ENCODE data around the gene ZNF354C. TPM values are rescaled to one million over a fixed set of nuclear protein-coding genes. Genes with fewer than 3 reads are reported as not detected.

ZNF354C gene
- total RNA-seq, 1 donor from 2014 or later: 7.1 TPM

DNA sequence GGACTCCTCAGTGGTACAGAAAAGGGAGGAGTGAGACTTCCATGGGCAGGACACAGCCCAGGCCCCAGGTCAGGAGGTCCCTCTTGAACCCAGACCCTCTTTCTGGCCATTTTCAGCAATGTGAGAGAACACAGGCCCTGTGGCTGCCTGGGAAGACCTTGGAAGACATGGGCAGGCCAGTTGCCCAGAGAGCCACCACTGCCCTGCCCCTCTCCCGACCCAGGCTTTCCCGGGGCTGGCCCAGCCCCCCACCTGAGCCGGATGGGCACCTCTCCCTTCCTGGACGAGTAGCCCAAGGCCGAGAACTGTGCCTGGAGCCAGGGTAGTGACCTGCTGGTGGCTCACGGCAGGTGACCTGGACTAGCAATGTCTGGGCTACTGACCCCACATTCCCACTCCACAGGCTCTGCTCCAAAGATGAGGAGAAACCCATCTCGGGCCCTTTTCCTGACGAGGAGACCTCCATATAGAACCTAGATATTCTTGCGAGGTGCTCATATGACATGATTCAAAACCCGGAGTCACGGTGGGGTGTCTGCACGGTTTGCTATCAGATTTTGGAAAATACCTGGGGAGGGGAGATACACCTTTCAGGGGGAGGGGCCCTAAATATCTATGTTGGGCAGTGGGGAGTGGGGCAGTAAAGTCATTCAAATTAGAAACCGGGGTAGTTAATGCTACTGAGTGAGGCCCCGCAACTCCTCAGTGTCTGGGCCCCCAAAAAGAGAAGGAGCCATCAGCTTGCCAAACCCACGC, 59.4 kb downstream of the ZNF354C start:
- Histone ChIP-seq H3K4me3 (no peak overlapping the region), H3K4me1 (no peaks in the 10 kb centered on the region), H3K27me3 (no peaks in the 10 kb centered on the region), H3K27ac (no peak overlapping the region), H3K9me3 (no peaks in the 10 kb centered on the region), H3K36me3 (no peaks in the 10 kb centered on the region)
- peak; percentile 64 to 70 for DNase-seq (ENCODE audit: extremely low spot score in 2 of 2)
- no peak for TF ChIP-seq POLR2A (IDR thresholded peaks at IDR 0.05)
- TF ChIP-seq, protein P1, sequence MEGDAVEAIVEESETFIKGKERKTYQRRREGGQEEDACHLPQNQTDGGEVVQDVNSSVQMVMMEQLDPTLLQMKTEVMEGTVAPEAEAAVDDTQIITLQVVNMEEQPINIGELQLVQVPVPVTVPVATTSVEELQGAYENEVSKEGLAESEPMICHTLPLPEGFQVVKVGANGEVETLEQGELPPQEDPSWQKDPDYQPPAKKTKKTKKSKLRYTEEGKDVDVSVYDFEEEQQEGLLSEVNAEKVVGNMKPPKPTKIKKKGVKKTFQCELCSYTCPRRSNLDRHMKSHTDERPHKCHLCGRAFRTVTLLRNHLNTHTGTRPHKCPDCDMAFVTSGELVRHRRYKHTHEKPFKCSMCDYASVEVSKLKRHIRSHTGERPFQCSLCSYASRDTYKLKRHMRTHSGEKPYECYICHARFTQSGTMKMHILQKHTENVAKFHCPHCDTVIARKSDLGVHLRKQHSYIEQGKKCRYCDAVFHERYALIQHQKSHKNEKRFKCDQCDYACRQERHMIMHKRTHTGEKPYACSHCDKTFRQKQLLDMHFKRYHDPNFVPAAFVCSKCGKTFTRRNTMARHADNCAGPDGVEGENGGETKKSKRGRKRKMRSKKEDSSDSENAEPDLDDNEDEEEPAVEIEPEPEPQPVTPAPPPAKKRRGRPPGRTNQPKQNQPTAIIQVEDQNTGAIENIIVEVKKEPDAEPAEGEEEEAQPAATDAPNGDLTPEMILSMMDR (IDR thresholded peaks at IDR 0.05): no peak
- TF ChIP-seq POLR2AphosphoS5 (IDR thresholded peaks at IDR 0.05; ENCODE audit: insufficient read depth in 1 of 2, low read depth in 1 of 2): no peak
- intact Hi-C loops (cut with DNase I): no loop called here

DNA sequence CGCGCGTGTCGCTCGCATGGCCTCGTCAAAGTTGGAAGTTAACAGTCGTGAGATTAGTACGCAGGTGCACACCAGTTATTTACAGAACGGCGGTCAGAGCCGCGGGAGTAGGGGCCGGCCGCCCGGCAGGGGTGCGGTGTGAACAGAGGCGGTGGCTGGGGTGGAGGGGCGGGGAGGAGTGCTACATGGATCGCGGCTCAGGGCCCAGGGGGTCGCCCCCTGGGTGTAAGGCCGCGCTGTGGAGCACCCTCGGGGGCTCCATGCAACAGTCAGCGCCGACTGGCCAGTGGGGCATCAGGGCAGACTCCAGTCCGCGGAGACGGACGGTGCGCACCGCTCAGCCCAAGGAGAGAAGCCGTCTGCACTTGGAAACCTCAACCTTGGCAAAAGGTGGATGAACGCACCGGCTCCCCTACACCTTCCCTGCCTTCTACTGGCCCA, 60.3 kb downstream of the ZNF354C start:
- Histone ChIP-seq H3K27ac (no peak overlapping the region), H3K27me3 (no peaks in the 10 kb centered on the region), H3K4me3 (no peak overlapping the region), H3K4me1 (no peaks in the 10 kb centered on the region), H3K36me3 (no peaks in the 10 kb centered on the region), H3K9me3 (no peaks in the 10 kb centered on the region)
- no peak for TF ChIP-seq POLR2A (IDR thresholded peaks at IDR 0.05)
- TF ChIP-seq, protein P1 (IDR thresholded peaks at IDR 0.05): no peak
- no peak for TF ChIP-seq POLR2AphosphoS5 (IDR thresholded peaks at IDR 0.05; ENCODE audit: insufficient read depth in 1 of 2, low read depth in 1 of 2)
- peak; percentile 25 to 81 for DNase-seq (ENCODE audit: extremely low spot score in 2 of 2)
- intact Hi-C loops (cut with DNase I): no loop called here

DNA sequence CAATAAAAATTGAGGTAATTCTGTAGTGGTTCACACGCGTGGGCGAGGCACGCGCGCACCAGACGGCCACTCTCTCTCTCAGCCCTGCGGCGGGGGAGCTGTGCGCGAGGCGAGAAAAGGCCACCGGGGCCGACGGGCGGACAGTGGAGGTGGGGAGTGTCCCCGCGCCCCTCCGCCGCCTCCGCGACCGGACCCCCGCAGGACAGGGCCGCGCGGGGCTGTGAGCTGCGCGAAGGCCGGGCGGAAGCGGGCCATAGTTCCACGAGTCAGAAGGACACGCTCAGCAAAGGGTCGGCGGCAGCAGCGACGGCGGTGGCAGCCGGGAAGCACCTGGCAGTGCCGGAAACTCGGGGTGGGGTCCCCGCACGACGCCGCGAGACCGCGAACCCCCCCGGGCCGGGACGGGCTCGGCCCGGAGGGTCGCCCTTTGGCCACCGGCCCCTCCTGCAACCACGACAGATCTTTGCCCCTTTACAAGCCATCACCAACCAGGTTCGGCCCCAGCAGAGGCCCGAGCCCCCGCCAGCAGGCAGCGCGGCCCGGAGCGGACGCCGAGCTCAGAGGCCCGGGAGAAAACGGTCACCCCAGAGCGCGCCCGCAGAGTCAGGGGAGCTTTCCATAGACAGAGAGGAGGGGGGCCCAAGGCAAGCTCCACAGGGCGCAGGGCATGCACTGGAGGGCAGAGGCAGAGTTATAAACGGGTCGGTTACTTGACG, 60.9 kb downstream of the ZNF354C start:
- no peak overlapping the region for H3K4me3 ChIP-seq
- DNase-seq (ENCODE audit: extremely low spot score in 2 of 2): peak; percentile 16 to 49
- TF ChIP-seq POLR2A (IDR thresholded peaks at IDR 0.05) (no peak), POLR2AphosphoS5 (IDR thresholded peaks at IDR 0.05; ENCODE audit: insufficient read depth in 1 of 2, low read depth in 1 of 2) (no peak)
- TF ChIP-seq, protein P1 (IDR thresholded peaks at IDR 0.05): no peak
- intact Hi-C loops (cut with DNase I): no loop called here
- no peaks in the 10 kb centered on the region for H3K9me3 ChIP-seq
- no peaks in the 10 kb centered on the region for H3K4me1 ChIP-seq
- H3K36me3 ChIP-seq: no peaks in the 10 kb centered on the region
- no peaks in the 10 kb centered on the region for H3K27me3 ChIP-seq
- H3K27ac ChIP-seq: no peak overlapping the region

DNA sequence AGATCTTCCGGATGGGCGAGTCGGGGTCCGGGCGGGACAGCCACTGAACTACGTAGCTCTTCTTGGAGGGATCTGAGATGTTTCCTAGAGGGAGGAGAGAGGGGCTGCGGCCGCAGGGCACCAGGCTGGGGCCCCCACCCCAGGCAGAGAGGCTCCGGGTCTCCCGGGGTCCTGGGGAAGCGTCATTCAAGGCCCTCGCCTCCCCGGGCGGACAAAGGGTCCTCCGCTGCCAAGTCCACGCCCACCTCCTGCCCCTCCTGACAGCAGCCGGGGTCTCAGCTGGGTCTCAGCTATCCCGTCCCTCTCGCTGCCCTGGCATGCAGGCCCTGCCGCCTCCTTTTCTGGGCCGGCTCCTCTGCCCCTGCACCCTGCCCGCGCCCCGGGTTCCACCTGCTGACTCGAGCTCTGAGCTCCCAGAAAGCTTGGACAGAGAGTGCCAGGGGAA, 61.5 kb downstream of the ZNF354C start:
- Histone ChIP-seq H3K9me3 (no peaks in the 10 kb centered on the region), H3K27me3 (no peaks in the 10 kb centered on the region), H3K27ac (no peak overlapping the region), H3K4me3 (no peak overlapping the region), H3K4me1 (no peaks in the 10 kb centered on the region), H3K36me3 (no peaks in the 10 kb centered on the region)
- TF ChIP-seq, protein P1 (IDR thresholded peaks at IDR 0.05): no peak
- DNase-seq (ENCODE audit: extremely low spot score in 2 of 2): peak; percentile 55 to 70
- intact Hi-C loops (cut with DNase I): no loop called here

Measured in vagina (tissue), 2 donors.